Measurements from ENCODE around the gene MRPS25. TPM values are rescaled to one million over a fixed set of nuclear protein-coding genes. Genes with fewer than 3 reads are reported as not detected.

MRPS25 gene
- total RNA-seq, 1 donor from 2014 or later = 85.9 TPM

DNA sequence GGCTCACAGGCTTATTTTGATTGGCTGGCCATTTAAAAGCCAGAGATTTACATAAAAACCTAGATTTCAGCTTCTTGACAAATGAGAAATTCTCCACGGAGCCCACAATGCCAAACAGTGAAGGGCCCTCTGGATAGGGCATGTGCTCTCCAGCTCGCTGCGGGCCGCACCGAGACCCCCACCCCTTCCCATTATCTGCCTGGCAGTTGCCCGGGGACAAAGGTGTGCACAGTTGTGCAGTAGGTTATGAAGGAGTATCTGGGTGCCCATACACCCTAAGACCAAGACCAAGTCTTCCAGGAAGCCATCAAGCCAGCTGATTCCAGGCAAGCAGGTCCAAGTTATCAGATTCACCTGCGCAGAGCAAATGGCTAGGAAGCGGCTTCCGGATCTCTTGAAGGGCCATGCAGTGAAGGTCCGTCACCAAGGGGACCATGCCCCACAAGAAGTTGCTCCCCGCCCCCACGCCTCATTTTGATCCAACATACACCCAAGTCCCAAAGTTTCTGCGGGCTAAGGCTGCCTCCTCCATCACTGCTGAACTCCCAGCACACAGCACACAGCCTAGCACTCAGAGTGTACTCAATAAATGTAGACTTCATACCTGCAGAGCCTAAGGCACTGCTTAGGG is 1.3 kb downstream of the MRPS25 start:
- no peaks in the 10 kb centered on the region for H3K27me3 Mint-ChIP-seq
- TF ChIP-seq, protein P1, sequence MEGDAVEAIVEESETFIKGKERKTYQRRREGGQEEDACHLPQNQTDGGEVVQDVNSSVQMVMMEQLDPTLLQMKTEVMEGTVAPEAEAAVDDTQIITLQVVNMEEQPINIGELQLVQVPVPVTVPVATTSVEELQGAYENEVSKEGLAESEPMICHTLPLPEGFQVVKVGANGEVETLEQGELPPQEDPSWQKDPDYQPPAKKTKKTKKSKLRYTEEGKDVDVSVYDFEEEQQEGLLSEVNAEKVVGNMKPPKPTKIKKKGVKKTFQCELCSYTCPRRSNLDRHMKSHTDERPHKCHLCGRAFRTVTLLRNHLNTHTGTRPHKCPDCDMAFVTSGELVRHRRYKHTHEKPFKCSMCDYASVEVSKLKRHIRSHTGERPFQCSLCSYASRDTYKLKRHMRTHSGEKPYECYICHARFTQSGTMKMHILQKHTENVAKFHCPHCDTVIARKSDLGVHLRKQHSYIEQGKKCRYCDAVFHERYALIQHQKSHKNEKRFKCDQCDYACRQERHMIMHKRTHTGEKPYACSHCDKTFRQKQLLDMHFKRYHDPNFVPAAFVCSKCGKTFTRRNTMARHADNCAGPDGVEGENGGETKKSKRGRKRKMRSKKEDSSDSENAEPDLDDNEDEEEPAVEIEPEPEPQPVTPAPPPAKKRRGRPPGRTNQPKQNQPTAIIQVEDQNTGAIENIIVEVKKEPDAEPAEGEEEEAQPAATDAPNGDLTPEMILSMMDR (IDR thresholded peaks at IDR 0.05) = no peak
- H3K4me3 Mint-ChIP-seq = peak overlapping the region; percentile 98
- H3K27ac Mint-ChIP-seq = peak overlapping the region; percentile 95
- ChIA-PET POLR2A (interaction anchor here (0.6 to 4.1 kb wide), 5 partner anchors 9 to 117 kb away, joined by 3 to 62 read pairs (median 14); partner anchors contain the start of gene RBSN), CTCF (interaction anchor here (1.6 to 2.4 kb wide), 2 partner anchors 13 to 75 kb away, joined by 3 to 14 read pairs; no protein-coding TSS in a partner anchor)
- ATAC-seq (ENCODE audit: low read depth) (no peak), DNase-seq (no peak)
- H3K4me1 Mint-ChIP-seq = peaks cover 25% of the 10 kb centered on the region
- H3K9me3 Mint-ChIP-seq = no peaks in the 10 kb centered on the region
- H3K36me3 Mint-ChIP-seq (ENCODE audit: low read depth) = peaks cover 20% of the 10 kb centered on the region
- intact Hi-C loops (cut with micrococcal nuclease) = no loop called here

DNA sequence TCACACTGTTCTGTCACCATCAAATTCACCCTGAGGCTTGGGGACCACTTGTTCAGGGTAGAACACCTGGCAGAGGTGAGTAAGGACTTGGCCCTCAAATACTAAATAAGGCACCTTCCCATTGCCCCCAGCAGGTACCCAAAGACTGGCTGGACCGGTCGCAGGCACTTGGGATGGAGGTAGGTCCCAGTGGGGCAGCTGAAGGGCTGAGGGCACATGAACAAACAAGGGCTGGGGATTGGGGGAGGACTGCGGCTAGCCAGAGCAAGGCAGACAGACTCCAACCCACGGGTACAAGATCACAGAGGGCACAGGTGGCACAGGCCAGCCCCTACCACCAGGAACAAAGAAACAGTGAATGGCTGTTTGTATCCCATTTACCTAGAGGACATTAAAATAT is 1.9 kb downstream of the MRPS25 start:
- ChIA-PET CTCF (interaction anchor here (2.4 kb wide), 1 partner anchor 12 kb away, joined by 14 read pairs; no protein-coding TSS in a partner anchor), POLR2A (interaction anchor here (0.6 to 4.1 kb wide), 4 partner anchors 8 to 35 kb away, joined by 3 to 62 read pairs (median 32); partner anchors contain the start of gene RBSN)
- ATAC-seq (ENCODE audit: low read depth) (no peak), DNase-seq (no peak)
- Mint-ChIP-seq H3K27me3 (no peaks in the 10 kb centered on the region), H3K27ac (no peak overlapping the region), H3K36me3 (ENCODE audit: low read depth) (peaks cover 25% of the 10 kb centered on the region), H3K4me1 (peaks cover 25% of the 10 kb centered on the region), H3K4me3 (peak overlapping the region; percentile 98), H3K9me3 (no peaks in the 10 kb centered on the region)
- TF ChIP-seq, protein P1 (IDR thresholded peaks at IDR 0.05) = no peak
- intact Hi-C loops (cut with micrococcal nuclease) = no loop called here

DNA sequence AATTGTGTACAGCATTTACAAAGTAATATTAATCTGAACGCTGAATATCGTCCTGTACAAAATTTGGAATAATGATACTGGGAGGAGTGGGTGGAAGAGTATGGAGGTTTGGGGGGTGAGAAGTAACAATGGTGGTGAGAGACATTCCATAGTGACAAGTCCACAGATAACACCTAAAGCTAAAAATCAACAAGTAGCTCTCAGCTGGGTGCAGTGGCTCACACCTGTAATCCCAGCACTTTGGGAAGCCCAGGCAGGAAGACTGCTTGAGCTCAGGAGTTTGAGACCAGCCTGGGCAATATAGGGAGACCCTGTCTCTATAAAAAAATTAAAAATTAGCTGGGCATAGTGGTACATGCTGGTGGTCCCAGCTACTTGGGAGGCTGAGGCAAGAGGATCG is 5.1 kb downstream of the MRPS25 start:
- intact Hi-C loops (cut with micrococcal nuclease) = no loop called here
- ChIA-PET CTCF (interaction anchor here (0.7 kb wide), 1 partner anchor 24 kb away, joined by 3 read pairs; no protein-coding TSS in a partner anchor), POLR2A (interaction anchor here (1.0 kb wide), 1 partner anchor 9 kb away, joined by 3 read pairs; no protein-coding TSS in a partner anchor)
- Mint-ChIP-seq H3K4me1 (peaks cover 39% of the 10 kb centered on the region), H3K27me3 (no peaks in the 10 kb centered on the region), H3K27ac (no peak overlapping the region), H3K36me3 (ENCODE audit: low read depth) (peaks cover 52% of the 10 kb centered on the region), H3K9me3 (peaks cover 2% of the 10 kb centered on the region), H3K4me3 (no peak overlapping the region)
- TF ChIP-seq, protein P1 (IDR thresholded peaks at IDR 0.05) = no peak
- ATAC-seq (ENCODE audit: low read depth) = no peak
- no peak for DNase-seq

DNA sequence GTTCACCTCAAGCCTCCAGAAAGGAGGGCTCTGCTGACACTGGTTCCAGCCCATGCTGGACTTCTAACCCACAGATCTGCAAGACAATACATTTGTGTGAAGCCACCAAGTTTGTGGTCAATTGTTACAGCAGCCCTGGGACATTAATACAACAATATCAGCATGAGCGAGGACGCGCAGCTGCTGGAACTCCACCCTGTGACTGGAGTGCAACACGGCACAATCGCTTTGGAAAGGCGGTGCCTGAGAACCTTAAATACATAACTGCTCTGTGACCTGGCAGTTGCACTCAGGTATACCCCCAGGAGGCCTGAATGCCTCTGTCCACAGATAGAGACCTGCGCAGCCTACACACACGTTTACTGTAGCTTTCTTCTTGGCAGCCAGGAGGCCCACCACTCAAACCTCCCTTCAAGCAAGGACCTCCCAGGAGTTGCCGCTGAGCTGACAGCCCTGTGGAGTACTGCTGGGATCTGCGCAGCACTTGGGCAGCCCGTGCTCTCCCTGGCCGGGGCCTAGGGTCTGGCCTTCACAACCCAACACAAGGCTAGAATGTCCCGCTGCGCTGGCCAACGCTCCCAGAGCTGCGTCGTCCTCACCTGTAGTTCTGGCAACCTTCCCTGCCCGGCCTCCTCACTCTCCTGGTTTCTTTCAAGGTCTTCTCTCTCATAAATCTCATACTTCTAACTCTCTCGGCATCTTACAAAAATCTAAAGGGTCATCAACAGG is 8.3 kb downstream of the MRPS25 start:
- Mint-ChIP-seq H3K27me3 (no peaks in the 10 kb centered on the region), H3K9me3 (peaks cover 2% of the 10 kb centered on the region), H3K4me1 (peaks cover 50% of the 10 kb centered on the region), H3K36me3 (ENCODE audit: low read depth) (peaks cover 67% of the 10 kb centered on the region), H3K27ac (peak overlapping the region; percentile 13), H3K4me3 (no peak overlapping the region)
- TF ChIP-seq, protein P1 (IDR thresholded peaks at IDR 0.05) = no peak
- ATAC-seq (ENCODE audit: low read depth) = no peak
- ChIA-PET CTCF (no interaction called here), POLR2A (no interaction called here)
- DNase-seq = no peak
- intact Hi-C loops (cut with micrococcal nuclease) = loop anchor here (10.0 kb wide), 1 partner anchor 622 kb away; no protein-coding TSS in a partner anchor
